Activated gamma-delta T cell (primary cell): Measurements from ENCODE around the gene ETV6.

Experiments used
- DNase-seq: peaks from one replicate; lab custom pipeline; 2025; lab: John Stamatoyannopoulos, UW

Gene ETV6

DNA sequence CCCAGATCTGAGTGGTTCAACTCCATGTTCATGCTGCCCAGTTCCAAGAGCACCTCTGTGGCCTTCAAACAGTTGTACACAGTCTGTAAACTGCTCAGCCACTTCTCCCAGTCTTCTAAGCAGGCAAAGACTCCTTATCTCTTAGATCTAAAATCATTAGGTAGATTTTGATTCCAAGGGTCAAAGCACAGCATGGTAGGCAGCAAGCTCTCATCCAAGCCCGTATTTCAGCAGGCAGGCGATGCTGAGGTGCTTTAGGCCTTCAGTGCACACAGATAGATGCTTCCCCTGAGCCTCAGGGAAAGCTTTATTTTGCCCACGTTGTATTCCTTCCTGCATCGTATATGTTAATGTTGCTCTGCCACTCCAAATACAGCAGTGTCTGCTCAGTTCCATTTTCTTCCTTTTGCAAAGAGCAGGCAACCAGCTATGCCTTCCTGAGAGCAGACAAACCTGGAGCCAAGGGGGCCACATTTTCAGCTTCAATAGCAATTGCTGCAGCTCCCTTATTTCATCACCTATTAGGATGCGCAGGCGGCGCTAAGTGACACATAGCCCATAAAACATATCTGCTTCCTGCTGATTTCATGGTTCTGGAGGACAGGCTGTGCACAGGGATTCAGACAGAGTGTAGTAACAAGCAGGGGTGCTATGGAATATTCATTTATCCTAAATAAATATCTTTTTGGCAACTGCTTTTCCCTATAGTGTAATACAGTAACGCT lies 67.5 kb downstream of the ETV6 start:
- DNase-seq: no peak

DNA sequence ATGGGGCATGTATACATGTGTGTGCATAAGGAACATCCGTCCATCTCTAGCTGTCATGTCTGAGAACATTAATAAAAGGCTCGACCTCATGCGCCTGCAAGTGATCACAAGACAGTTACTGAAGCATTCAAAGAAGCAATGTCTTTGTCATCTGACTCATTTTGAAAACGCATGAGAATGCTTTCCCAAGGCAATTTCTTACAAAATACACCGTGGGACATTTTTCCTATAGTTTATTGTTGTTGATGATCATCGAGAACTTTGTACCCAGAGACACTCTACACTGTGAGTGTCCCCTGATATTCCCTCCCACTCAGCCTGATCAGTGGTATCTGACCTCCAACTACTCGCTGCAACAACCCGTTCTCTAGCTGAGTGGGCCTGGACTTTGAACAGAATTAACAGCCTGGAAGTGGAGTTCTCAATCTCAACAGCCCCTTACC lies 68.1 kb downstream of the ETV6 start:
- no peak for DNase-seq

DNA sequence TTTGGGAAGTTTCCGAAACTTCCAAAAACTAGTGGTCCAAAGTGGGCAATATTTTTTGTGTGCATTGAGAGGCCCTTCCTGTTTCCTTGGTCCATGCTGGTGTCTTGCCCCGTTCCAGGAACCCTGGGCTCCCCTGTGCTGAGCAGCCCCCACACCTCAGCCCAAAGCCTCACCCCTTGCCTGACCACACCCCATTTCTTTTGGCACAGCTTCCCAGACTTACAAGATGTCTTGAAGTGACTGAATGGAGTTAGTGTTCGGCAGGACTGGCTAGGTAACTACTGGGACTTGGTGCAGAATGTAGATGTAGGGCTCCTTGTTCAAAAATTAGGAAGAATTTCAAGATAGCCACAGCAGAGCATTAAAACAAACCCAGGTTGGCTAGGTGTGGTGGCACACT lies 68.6 kb downstream of the ETV6 start:
- no peak for DNase-seq

DNA sequence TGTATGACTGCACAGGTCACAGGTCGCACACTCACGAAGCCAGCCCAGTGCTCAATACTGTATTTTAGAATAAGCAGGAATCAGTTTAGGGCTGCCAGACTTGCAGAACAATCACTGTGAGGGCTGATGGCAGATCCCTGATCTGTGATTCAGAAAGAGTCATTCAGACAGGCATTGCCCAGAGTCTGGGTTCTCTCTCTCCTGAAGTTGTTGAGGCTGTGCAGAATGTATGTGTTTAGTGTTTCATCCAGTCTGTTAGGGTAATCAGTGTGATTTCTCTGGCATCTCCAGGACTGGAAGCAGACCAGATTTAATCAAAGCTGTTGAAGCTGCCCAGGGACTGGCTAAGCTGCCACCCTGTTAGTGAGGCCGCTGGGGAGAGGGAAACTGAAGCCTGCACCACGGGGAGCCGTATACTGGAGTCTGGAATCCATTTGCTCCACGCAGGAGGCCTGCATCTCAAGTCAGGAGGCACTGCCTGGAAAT lies 69.3 kb downstream of the ETV6 start:
- no peak for DNase-seq

DNA sequence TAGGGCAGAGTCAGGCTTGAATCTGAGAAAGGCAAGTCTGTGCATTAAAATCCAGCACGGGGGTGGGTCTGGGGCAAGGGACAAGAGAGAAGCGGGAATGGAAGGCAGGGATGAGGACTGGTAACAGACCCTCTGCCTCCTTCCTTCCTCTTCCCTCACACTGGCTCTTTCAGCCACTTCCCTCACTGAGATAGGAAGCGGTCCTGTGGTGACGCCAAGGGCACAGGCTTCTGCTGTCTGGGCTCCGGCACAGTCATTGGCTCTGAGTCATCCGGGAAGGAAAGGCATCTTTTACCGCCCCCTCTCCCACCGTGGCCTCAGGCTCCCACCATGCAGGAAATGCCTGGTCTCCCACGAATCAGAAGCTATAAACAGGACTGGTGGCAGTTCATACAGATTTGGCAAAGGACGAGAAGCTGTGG lies 70.2 kb downstream of the ETV6 start:
- DNase-seq: no peak

DNA sequence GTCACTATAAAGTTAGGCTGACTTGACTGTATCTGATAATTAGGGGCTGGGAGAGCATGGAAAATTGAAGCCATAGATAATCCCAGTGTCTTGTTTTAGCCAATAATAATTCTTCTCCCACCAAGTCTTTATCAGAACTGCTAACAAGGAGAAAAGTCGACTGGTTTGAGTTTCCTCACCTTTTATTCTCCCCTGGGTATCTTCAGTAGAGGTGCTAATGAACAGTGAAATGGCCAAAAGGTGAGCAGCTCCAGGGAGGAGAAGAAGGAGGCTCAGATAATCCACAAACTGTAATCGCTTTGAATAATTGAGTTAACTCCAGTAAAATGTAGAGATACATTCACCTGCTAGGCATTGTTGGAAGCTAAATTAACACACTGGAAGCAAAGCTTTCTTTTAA lies 72.6 kb downstream of the ETV6 start:
- no peak for DNase-seq

DNA sequence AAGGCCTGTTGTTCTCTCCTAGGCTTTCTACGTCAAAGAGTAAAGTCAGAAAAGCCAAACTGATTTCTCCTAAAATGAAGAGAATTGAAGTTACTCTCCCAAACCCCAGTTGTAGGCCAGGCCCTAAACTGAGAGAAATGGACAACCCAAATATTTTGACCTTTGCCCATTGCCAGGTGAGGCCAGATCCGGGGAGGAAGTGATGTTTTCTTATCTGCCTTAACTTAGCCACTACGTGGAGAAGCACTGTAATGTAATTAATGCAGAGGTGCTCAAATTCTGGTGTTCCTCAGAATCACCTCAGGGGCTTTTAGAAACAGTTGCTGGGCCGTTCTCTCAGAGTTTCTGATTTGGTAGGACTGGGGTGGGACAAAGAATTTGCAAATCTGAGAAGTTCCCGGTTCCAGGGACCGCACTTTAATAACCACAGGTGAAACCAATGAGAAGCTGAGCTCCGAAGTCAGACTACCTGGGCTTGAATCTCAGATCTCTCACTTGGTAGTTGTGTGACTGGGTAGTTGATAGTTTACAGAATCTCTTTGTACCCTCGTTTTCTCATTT lies 73.2 kb downstream of the ETV6 start:
- no peak for DNase-seq

DNA sequence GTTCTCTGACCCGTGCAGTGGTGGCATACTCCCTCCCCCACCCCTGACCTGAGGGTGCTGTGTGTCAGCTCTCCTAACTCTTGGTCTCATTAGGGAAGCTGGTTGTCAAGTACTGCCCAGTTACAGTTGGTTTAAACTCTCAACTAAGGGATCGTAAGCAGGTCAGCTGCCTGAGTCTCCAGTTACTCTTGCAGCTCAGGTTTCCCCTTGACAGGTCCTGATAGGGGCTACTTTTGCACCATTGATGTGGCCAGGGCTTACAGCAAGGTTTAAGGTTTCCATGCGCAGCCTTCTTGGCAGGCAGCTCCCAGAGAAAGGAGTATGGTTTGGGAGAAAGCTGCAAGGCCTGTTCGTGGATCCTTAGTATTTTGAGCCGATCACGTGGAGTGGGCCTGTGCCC lies 74.5 kb downstream of the ETV6 start:
- DNase-seq: no peak

DNA sequence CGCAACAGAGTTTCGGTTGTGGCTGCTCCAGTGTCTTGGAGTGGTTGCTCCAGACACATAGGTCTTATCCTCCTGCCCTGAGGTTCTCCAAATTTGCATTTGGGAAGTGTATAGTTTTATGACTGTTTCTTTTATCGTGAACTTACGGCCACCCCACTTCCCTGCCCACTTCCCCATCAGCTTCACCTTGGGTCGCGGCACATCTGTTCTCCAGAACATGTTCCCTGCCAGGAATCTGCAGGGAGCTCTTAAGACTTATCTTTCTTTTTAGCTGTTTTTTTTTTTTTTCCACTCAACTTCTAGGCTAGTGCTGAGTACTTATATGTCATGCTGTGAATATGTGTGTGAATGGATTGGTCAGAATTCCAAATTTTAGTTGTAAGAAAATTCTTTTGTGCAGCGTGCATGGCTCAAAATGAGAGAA lies 75.4 kb downstream of the ETV6 start:
- DNase-seq: no peak

DNA sequence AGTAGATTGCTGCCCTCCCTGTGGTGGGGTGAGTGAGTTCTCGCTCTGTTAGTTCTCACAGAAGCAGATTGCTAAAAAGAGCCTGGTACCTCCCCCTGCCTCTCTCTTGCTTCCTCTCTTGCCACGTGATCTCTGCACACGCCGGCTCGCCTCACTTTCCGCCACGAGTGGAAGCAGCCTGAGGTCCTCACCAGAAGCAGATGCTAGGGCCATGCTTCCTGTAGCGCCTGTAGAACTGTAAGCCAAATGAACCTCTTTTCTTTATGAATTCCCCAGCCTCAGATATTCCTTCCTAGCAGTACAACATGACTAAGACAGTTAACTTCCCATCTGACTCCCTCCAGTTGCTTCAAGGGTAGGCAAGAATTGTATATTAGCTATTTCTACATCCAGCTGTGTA lies 76.2 kb downstream of the ETV6 start:
- no peak for DNase-seq

DNA sequence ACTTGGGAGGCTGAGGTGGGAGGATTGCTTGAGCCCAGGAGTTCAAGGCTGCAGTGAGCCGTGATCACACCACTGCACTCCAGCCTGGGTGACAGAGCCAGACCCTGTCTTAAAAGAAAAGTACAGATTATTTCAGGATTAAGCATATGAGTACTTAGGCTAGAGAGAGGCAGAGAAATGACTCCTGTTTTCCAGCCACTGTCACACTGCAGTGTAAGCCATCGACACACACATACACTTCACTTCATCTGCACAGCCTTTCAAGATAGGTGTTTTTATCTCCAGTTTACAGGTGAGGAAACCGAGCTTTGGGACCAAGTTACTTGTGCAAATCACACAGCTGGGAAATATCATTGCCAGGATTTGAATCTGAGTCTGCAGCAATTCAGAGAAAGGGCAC lies 77.2 kb downstream of the ETV6 start:
- DNase-seq: no peak

DNA sequence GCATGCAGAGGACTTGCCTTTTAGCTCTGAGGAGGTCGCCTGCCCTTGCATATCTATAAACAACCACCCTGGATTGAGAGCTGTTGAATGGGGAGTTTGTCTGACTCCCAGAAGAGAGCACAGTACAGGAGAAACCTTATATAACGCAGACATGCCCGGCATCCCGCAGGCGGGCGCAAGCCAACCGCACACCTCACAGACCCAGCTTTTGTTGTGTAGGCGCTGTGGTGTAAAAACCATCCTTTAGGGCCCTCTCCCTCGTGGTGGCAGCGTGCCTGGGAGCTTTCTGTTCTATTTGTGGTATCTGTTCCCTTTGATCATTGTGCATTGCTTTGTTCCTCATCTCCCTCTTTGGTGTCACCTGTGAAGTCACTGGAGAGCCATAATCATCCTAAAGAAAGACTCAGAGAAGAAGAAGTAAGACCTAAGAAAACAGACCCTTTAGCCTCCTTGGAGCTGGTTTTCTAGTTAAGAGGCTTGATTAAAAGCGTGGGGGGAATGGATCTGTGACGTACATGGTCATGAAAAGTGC lies 77.7 kb downstream of the ETV6 start:
- no peak for DNase-seq

DNA sequence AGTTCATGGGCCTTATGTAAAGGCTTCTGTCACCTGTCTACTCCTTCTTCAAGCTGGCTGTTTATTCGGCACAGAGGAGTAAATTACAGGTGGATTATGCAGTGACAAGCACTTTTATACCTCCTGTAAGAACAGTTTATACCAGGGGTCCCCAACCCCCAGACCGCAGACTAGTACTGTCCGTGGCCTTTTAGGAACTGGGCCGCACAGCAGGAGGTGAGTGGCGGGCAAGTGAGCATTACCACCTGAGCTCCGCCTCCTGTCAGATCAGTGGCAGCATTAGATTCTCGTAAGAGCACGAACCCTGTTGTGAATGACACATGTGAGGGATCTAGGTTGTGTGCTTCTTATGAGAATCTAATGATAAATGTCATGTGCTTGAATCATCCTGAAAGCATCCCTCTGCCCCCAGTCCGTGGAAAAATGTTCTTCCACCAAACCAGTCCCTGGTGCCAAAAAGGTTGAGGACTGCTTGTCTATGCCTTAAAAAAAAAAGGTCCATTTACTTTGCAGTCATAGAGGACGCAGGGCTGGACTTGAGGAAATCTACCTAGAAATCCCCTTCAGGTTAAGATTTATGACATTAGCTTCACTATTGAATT lies 78.8 kb downstream of the ETV6 start:
- no peak for DNase-seq

DNA sequence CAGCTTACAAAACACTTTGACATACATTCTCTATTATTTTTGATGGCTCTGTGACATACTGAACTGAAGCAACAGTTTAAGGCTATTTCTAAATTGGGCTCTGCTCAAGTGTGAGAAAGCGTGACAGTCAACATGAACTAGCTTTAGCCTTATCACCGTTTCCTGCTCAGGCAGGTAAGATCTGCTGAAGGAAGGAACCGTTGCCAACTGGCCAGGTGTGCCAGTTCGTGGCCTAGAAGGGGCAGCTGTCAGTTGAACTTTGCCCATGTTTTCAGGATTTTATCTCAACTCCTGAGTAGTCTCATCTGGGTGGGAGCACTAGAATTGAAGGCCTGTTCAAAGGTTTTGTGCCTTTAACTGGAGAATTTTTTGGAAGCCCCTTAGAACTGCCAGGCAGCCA lies 79.5 kb downstream of the ETV6 start:
- DNase-seq: no peak

DNA sequence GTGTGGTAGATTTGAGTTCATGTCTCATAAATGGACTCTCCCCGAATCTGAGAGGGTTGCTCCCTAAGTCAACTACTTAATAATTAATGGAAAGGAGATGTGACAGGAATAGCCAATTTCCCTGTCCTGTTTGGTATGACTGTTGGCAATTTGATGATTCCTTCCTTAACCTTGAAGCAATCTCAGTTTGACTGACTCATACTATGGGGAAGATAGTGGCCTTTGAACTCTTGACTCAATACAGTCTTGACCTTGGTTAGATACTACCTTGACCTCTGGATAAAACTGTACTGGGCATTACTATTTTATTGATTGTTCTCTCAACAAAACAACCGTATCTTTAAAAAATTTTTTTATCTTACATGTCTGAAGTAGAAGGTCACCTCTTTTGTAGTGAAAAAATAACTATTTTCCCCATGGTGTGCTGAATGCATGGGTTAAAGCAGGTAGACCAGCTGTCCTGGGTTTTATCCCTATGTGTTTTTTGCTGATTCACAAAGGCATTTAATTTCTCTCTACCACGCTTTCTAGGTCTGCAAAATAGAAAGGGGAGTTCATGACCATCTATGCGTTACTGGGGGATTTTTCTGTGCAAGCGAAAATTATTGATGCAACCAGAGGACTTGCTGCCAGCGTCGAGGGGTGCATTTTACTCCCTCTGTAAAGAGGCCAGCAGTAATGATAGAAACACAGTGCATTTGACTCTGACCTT lies 80.1 kb downstream of the ETV6 start:
- no peak for DNase-seq

DNA sequence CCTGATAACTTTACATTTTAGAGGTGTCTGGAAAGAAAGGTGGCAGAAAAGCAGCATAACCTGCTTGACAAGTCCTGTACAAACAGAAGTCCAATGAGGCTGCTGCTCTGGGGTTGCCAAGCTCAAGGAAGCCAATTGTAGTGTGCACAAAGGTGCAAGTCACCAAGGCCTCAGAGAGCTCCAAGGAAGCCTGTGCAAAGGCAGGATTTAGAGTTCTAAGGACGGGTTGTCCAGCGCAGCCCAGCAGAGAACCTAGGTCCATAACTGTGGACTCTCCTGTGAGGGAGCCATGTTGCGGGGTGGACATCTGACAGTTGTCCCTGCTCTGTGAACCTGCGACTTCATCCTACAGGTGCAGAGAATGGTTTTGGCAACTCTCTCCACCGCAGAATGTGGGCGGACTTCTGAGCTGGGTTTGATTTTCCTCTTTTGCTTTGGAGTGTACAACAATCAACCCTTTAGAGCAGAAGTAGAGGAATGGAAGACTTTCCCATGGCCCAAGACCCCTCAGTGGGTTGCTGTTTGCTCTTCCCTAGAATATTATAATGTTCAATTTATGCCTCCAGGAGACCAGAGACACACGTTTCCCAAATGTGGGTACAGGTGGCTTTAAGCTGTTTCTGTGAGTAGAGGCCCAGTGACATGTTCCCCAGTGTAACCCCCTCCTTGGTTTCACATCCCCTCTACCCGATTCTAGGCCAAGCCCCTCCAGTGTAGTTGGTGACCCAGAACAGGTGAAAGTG lies 81.0 kb downstream of the ETV6 start:
- DNase-seq: no peak

DNA sequence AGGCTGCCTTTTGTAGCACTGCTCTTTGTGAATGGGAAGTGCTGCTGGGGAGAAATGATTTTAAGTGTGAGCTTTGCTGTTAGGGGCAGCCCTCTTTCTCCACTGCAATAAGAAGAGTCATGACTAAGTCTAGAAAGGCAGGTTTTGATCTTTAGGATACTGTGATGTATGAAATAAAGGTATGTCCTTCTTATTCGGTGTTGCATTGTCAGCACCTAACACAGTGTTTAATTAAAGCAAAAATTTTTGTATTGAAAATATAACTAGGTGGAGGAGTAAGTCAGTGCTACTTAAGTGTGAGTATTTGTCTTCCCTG lies 81.5 kb downstream of the ETV6 start:
- no peak for DNase-seq

DNA sequence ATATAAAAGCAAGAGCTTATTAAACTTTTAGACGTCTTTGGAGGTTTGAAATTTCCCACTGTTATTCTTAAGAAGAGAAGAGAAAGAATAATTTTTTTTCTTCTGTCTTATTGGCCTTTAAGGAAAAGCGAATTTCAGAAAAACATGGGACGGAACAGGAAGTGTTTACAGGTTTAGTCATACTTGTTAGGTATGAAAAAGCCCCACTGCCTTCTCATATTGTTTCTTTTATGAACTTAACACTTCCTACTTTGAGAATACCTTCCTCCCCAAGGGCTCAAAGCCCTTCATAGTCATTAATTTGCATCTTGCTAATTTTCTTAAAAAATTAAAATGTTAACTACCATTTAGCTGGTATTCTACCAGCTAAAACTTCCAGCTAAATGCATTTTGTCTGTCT lies 82.0 kb downstream of the ETV6 start:
- no peak for DNase-seq

DNA sequence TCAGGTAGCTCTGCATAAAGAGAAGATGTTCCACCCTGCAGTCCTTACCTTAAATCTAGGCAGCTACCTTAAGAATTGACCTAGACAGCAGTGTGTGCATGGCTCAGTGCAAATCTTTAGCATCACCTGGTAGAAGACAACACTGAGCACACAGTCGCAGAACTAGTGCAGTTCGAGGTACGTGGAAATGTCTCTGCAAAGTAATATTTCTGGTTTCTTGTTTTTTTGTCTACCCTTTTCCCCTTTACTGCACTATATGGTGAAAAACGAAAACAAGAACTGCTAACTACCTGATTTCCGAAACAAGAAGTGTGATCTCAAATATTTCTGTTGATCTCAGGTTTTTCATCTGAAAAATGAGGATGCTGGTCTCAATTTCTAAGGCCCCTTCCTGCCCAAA lies 82.5 kb downstream of the ETV6 start:
- no peak for DNase-seq

DNA sequence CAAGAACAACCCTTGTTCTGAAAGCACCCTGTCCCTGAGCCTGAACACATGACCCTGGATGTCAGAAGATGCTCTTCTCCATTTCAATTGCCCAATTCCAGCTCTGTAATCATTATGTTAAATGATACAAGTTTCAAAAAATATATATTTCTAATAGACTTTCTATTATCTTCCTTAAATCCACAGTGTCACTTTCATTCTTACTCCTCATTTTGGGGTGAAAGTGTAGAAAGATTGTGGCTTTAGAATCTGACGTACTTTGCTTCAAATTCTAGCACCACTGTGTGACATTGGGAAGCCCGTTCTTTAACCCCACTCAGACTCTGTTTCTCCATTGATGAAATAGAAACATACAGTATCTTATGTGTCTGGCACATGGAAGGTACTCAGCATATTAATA lies 83.2 kb downstream of the ETV6 start:
- DNase-seq: no peak

DNA sequence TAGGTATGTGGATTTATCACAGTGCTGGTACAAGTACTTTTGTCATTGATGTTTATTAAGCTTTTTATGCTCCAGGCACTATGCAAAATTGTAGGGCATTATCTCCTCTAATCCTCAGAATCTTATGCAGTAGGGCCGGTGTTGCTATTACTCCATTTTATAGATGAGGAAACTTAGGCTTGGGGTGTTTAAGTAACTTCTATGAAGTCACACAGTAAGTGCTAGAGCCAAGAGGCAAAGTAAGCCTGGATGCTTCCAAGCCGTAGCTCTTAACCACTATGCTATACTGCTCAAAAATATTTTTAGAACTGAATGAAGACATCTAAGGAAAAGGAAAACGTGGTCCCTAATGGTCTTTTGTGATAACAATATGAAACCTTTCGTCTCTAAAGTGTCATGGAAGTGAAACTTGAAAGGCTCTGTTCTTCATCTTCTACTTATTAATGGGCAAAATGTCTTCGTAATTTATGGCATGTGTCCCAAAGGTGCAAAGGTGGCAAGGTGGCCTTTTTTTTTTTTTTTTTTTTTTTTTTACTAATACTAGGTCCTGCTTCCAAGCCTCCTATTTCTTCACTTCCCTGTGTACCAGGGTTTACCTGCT lies 85.2 kb downstream of the ETV6 start:
- DNase-seq: no peak

DNA sequence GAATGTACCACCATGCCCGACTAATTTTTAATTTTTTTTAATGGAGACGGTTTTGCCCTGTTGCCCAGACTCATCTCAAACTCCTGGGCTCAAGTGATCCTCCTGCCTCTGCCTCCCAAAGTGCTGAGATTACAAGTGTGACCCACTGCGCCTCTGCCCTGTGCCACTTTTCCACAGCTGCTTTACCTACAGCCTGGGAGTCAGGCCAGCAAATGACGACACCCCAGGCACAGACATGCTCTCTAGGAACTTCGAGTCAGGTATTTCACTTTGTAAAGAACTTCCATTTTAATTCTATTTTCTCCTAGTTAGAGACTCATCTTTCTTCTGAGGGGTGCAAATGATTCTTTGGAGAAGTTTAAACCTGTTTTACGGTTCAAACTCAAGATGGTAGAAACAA lies 89.0 kb downstream of the ETV6 start:
- no peak for DNase-seq
